MM.1S (cell line): Measurements from ENCODE around the gene CC2D2B.

ENCODE experiments used
- EZH2 ChIP-seq: fragments of 300-600 bp; sonication (generic); optimal IDR thresholded peaks from 2 replicates; pipeline ENCODE3; 2017; ENCODE audit warnings: low read depth, mild to moderate bottlenecking, antibody characterized with exemption, low read length, mixed read lengths
- EZH2phosphoT487 ChIP-seq: fragments of 300-600 bp; sonication (generic); IDR thresholded peaks from 2 replicates; pipeline ENCODE4 v1.6.1; 2018; ENCODE audit warnings: antibody characterized with exemption, low read length
- TF ChIP-seq, protein P1 (sequence below): fragments of 300-600 bp; sonication (generic); IDR thresholded peaks from 2 replicates; pipeline ENCODE4 v1.5.1; 2016; ENCODE audit warnings: antibody characterized with exemption, low read length, mixed read lengths

DNA sequence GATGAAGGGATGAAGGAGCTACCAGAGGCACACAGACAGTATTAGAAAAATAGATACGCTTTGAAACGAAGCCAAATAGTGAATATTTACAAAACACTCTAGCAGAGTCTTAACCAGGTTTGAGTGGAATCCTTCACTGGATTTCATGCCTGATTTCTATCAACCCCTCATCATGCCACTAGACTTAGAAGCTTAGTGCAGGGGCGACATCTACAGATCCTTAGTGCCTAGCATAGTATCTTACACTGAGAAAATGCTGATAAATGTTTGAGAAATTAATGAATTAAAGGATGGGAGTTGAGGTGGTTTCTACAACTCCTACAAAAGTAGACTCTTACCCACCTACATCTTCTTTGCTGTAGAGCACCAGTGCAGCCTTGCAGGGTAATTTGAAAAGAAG, 80.9 kb downstream of the CC2D2B start:
- TF ChIP-seq, protein P1, sequence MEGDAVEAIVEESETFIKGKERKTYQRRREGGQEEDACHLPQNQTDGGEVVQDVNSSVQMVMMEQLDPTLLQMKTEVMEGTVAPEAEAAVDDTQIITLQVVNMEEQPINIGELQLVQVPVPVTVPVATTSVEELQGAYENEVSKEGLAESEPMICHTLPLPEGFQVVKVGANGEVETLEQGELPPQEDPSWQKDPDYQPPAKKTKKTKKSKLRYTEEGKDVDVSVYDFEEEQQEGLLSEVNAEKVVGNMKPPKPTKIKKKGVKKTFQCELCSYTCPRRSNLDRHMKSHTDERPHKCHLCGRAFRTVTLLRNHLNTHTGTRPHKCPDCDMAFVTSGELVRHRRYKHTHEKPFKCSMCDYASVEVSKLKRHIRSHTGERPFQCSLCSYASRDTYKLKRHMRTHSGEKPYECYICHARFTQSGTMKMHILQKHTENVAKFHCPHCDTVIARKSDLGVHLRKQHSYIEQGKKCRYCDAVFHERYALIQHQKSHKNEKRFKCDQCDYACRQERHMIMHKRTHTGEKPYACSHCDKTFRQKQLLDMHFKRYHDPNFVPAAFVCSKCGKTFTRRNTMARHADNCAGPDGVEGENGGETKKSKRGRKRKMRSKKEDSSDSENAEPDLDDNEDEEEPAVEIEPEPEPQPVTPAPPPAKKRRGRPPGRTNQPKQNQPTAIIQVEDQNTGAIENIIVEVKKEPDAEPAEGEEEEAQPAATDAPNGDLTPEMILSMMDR, result peak; percentile 34
- TF ChIP-seq EZH2, result no peak
- TF ChIP-seq EZH2phosphoT487, result no peak
